Measurements from ENCODE around the gene KMT5C.

The KMT5C gene

GRCh38 chr19:55389386-55390317, 50.0 kb downstream of the KMT5C start:
- DNase-seq, result no peak

- DNase-seq, result no peak
Observed at GRCh38 chr19:55390461-55390880, 50.8 kb downstream of the KMT5C start.

GRCh38 chr19:55391191-55391670, 51.6 kb downstream of the KMT5C start:
- no peak for DNase-seq

- no peak for DNase-seq
Observed at GRCh38 chr19:55391702-55392615, 52.3 kb downstream of the KMT5C start.

- no peak for DNase-seq
Observed at GRCh38 chr19:55392820-55393761, 53.4 kb downstream of the KMT5C start.
